CMK (cell line): Measurements from ENCODE around the gene TRAM2.

Experiments
- DNase-seq: peaks from one replicate; pipeline ENCODE4 v3.0.0-alpha.2; 2010; ENCODE audit warnings: low read depth

The TRAM2 gene

GRCh38 chr6:52594221-52594620 is 17.4 kb upstream of the TRAM2 start:
- no peak for DNase-seq

- no peak for DNase-seq
Observed at GRCh38 chr6:52591832-52592231, 15.0 kb upstream of the TRAM2 start.

DNA sequence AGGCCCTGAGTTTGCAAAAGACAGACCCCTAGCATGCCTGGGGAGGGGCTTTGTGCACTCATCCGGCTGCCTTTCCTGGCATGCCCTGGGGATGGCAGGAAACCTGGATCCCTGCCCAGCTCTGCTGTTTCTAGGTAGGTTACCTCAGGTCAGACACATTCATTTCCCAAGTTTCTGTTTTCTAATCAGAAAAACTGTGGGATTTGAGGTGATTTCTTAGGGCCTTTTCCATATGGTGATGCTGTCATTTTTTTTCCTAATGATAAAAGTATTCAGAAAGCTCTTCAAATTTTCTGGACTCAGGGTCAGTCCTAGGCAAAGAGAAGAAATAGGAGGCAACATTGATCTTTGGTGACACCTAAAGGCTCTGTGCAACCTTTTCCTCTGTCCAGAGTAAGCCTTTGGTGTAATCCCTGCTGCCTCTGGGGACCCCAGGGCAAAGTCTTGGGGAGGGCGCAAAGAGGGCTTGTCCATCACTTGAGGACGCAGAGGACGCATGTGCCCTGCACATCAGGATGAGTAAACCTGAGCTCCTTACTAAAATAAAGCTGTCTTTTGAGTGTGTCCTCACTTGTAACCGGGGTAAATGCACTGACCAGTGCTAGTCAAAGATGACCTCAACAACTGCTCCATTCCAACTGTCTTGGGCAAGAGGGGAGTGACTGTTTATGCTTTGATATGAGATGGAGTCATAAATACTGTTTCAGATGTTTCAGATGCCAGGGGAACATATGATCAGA is 13.5 kb upstream of the TRAM2 start:
- no peak for DNase-seq

GRCh38 chr6:52588710-52589091 is 11.8 kb upstream of the TRAM2 start:
- DNase-seq, result no peak

DNA sequence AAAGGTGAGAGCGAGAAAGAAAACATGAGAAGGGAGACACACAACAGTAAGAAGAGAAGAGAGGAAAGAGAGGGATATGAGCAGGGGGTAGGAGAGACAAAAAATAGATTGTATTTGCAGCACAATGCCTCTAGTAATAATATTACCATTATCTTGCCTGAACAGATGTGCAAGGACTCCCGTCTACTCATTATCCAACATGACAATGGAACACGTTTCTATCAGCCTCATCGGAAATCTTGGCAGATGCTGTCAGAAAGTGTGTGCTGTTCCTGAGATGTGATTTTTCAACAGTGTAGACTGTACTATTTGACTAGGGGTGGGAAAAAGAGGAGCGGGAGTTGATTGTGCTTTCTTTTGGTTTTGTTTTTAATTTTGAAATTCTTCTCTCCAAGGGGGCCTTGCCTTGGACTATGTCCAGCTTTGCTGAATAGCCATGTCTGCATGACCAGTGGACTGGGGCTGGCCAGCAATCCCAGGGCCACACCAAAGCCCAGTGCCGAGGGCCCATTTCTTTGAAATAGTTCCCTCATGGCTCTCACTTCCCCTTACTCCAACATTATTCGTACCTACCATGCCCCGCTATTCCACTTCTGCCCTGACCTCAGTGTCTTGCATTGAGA is 11.3 kb upstream of the TRAM2 start:
- no peak for DNase-seq

- no peak for DNase-seq
Observed at GRCh38 chr6:52587001-52587400, 10.1 kb upstream of the TRAM2 start.

DNA sequence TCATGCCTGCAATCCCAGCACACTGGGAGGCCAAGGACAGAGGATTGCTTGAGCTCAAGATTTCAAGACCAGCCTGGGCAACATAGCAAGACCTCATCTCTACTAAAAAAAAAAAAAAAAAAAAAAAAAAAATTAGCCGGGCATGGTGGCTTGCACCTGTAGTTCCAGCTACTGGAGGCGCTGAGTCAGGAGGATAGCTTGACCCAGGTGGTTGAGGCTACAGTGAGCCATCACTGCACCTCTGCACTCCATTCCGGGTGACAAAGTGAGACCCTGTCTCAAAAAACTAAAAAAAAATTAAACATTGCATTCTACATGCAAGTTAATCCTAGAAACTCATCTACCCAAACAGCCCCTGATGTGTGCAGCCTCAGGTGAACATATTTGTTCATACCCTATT is 7.3 kb upstream of the TRAM2 start:
- DNase-seq, result no peak

GRCh38 chr6:52582996-52583395 is 6.1 kb upstream of the TRAM2 start:
- no peak for DNase-seq

- DNase-seq, result no peak
Observed at GRCh38 chr6:52582446-52582845, 5.6 kb upstream of the TRAM2 start.

GRCh38 chr6:52580905-52581304 is 4.0 kb upstream of the TRAM2 start:
- DNase-seq, result no peak

DNA sequence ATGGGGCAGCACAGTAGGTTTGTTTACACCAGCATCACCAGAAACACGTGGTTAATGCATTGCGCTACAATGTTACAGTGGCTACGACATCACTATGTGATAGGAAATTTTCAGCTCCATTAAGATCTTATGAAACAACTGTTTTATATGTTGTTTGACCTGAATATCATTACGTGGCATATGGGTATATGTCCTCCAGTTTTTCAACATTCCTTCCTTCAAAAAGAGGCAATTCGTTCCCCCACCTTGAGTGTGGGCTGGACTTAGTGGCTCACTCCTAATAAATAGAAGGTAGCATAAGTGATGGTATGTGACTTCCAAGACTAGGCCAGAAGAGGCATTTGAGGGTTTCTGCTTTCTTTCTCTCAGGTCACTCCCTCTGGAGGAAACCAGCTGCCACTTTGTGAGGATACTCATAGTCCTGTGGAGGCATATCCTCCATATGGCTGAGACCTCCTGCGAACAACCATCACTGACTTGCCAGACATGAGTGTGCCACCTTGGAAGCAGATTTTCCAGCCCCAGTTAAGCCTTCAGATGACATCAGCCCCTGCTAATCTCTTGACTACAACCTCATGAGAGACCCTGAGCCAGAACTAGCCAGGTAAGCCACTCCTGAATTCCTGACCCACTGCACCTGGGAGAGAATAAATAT is 2.3 kb upstream of the TRAM2 start:
- no peak for DNase-seq

GRCh38 chr6:52577778-52578463 is 1.1 kb upstream of the TRAM2 start:
- DNase-seq, result no peak

DNA sequence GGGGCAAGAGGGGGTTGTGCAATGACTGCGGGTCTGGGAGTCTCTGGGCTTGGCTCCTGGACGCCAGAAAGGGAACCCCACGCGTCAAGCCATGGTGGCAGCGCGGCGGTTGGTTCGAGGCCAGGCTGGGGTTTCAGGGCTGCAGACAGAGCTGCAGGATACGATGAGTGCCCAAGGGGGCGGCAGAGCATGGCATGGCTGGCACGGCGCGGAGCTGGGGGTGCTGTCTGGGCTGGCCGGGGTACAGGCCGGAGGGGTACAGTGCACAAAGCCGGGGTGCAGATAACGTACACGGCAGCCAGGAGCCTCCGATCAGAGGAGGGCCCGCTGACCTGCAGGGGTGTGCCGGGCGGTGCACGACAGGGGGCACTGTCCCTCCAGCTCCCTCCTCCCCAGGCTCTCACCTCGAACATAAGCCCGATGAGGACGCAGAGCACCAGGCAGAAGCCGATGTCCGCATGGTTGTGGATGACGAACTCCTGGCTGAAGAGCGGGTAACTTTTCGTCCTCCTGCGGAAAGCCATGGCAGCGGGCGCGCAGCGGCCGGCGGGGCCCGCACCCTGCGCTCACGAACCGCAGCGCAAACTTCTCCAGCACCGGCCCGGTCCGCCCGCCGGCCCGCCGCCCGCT is 353 bp downstream of the TRAM2 start:
- no peak for DNase-seq

DNA sequence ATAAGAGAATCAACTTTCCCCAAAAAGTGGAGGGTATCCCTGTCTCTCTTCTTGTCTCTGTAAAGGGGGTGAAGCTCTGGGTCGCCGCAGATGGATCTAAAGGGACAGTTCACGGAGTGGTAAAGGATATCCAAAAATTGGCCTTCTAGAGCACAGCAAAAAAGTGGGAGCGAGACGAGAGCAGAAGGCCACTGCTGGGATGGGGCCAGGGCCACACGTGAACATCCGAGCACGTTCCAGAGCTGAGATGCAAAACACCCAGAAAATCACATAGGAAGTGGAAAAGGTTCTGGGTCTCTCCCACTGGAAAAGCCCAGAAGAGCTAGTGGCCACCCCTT is 837 bp downstream of the TRAM2 start:
- DNase-seq, result no peak

DNA sequence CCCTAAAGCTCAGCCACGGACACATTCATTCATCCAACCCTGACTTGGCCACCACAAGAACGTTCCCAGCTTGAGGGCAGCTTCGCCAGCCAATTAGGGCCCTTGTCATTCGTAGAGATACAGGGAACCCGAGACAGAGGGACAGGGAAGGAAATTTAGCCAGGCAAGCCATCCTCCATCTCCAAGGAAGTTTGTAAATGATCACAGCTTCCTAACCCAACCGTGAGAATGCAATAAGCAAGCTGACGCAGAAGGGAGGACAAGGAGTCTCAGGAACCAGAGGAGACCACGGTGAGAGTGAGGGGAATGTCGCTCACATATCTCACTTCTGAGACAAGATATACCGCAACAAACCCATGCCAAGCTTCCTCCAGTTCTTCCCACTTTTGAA is 1.4 kb downstream of the TRAM2 start:
- no peak for DNase-seq

- no peak for DNase-seq
Observed at GRCh38 chr6:52574709-52575501, 2.0 kb downstream of the TRAM2 start.

GRCh38 chr6:52573295-52573694 is 3.6 kb downstream of the TRAM2 start:
- DNase-seq, result no peak

GRCh38 chr6:52572536-52572935 is 4.3 kb downstream of the TRAM2 start:
- DNase-seq, result no peak

GRCh38 chr6:52571099-52571755 is 5.6 kb downstream of the TRAM2 start:
- DNase-seq, result no peak

DNA sequence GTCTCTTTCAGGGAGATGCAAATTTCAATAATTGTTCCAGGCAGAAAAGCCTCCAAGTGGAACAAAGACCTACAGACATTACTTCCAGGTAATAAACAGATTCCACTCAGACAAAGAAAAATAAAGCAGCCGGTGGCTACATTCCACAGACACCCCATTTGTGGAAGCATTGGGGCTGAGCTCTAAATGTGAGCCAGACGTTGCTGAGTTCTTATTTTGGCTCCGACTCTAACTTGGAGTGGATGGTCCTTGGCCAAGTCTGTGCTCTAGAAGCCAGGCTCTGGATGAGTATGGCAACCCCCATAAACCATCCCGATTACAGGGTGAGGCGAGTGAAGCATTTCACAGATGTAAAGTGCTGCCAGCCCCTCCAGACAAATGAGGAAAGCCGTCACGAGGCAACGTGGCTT is 6.6 kb downstream of the TRAM2 start:
- DNase-seq, result no peak

- DNase-seq, result no peak
Observed at GRCh38 chr6:52568320-52568719, 8.5 kb downstream of the TRAM2 start.
